Suprapubic skin (tissue), 4 donors: ENCODE data around the gene UBE2O. TPM values are rescaled to one million over a fixed set of nuclear protein-coding genes. Genes with fewer than 3 reads are reported as not detected.

Experiments used
- DNase-seq, 2 donors: peaks; one replicate each; pipeline ENCODE4 v3.0.0-alpha.2; 2019; ENCODE audit warnings: low spot score in 2 of 2
- H3K27ac ChIP-seq: fragments of 200-600 bp; sonication (generic); one replicate; pipeline ENCODE4 v1.5.1; 2019
- H3K27me3 ChIP-seq: fragments of 200-600 bp; sonication (generic); one replicate; pipeline ENCODE4 v1.5.1; 2019
- H3K36me3 ChIP-seq: fragments of 200-600 bp; sonication (generic); one replicate; pipeline ENCODE4 v1.5.1; 2019
- H3K4me1 ChIP-seq: fragments of 200-600 bp; sonication (generic); one replicate; pipeline ENCODE4 v1.5.1; 2019
- H3K4me3 ChIP-seq: fragments of 200-600 bp; sonication (generic); one replicate; pipeline ENCODE4 v1.5.1; 2019; ENCODE audit warnings: mild to moderate bottlenecking
- H3K9me3 ChIP-seq: fragments of 200-600 bp; sonication (generic); one replicate; pipeline ENCODE4 v1.5.1; 2019
- EP300 ChIP-seq: sonication (generic); formaldehyde crosslinking; IDR thresholded peaks from one replicate; pipeline ENCODE4 v1.6.1; 2017; ENCODE audit warnings: antibody characterized with exemption
- POLR2A ChIP-seq, 2 donors: fragments of 450-650 bp; IDR thresholded peaks; one replicate each; pipeline ENCODE4 v1.6.1; 2017; ENCODE audit warnings: antibody characterized with exemption in 2 of 2, mild to moderate bottlenecking in 2 of 2, moderate library complexity in 2 of 2
- POLR2AphosphoS5 ChIP-seq, 3 donors: sonication (generic); formaldehyde crosslinking; IDR thresholded peaks; one replicate each; pipeline ENCODE4 v1.6.1; 2017; ENCODE audit warnings: antibody characterized with exemption in 3 of 3
- whole genome bisulfite sequencing: methylation state at CpG from one replicate; pipeline ENCODE4 v1.1.5; 2018; 5-methylcytosine and 5-hydroxymethylcytosine counted together
- total RNA-seq, 4 donors: library from RNA; depleted of rRNA; stranded (reverse); fragments of >200 nt; gene quantifications; one replicate each; pipeline ENCODE4 v1.1.0, GENCODE V29; 2016
- TF ChIP-seq, protein P1 (sequence below), 2 donors: fragments of 200-600 bp in 1 of 2; fragments of 450-650 bp in 1 of 2; sonication (generic) in 1 of 2; IDR thresholded peaks; one replicate each; pipeline ENCODE4 v1.5.1; 2016 to 2019; ENCODE audit warnings: antibody characterized with exemption in 2 of 2, mild to moderate bottlenecking in 1 of 2, moderate library complexity in 1 of 2

The UBE2O gene
- total RNA-seq, 4 donors from 2014 or later: 31.3 to 42.0 (median 37.7) TPM

DNA sequence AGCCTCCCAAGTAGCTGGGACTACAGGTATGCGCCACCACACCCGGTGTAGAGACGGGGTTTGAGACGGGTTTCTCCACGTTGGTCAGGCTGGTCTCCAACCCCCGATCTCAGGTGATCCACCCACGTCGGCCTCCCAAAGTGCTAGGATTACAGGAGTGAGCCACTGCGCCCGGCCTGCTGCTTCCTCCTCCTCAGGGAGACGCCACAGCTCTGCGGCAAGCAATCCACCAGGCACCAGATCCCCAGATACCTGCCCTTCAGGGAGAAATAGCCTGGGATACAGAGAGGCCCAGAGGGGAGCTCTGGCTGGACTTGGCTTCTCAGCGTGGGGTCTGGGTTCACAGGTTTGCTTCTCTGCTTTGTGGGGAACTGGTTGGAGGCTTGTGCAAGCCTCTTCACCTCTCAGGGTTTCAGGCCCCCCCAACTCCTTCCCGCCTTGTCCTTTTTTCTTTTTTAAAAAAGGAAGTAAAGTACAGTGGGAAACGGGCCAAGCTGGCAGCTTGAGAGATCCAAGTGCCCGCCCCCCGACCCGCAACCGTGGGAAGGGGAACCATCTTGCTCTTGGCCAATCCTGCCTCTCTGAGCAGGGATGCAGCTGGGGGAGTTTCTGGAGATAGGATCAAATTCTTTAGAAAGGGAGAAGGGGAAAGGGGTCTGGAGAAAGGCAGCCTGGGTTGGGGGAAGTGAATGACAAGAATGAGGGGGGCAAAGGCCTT lies 71.2 kb downstream of the UBE2O start:
- 56% methylated on average over 19 of the region's 19 CpGs for WGBS
- H3K36me3 ChIP-seq: no peaks in the 10 kb centered on the region
- H3K4me1 ChIP-seq: peaks cover 60% of the 10 kb centered on the region
- TF ChIP-seq, protein P1, sequence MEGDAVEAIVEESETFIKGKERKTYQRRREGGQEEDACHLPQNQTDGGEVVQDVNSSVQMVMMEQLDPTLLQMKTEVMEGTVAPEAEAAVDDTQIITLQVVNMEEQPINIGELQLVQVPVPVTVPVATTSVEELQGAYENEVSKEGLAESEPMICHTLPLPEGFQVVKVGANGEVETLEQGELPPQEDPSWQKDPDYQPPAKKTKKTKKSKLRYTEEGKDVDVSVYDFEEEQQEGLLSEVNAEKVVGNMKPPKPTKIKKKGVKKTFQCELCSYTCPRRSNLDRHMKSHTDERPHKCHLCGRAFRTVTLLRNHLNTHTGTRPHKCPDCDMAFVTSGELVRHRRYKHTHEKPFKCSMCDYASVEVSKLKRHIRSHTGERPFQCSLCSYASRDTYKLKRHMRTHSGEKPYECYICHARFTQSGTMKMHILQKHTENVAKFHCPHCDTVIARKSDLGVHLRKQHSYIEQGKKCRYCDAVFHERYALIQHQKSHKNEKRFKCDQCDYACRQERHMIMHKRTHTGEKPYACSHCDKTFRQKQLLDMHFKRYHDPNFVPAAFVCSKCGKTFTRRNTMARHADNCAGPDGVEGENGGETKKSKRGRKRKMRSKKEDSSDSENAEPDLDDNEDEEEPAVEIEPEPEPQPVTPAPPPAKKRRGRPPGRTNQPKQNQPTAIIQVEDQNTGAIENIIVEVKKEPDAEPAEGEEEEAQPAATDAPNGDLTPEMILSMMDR (IDR thresholded peaks at IDR 0.05): no peak
- no peak for TF ChIP-seq POLR2A (IDR thresholded peaks at IDR 0.05)
- no peak for TF ChIP-seq EP300
- TF ChIP-seq POLR2AphosphoS5 (IDR thresholded peaks at IDR 0.05): no peak
- no peaks in the 10 kb centered on the region for H3K9me3 ChIP-seq
- no peaks in the 10 kb centered on the region for H3K27me3 ChIP-seq
- peak overlapping the region; percentile 60 for H3K4me3 ChIP-seq
- H3K27ac ChIP-seq: no peak overlapping the region
- DNase-seq: no peak

DNA sequence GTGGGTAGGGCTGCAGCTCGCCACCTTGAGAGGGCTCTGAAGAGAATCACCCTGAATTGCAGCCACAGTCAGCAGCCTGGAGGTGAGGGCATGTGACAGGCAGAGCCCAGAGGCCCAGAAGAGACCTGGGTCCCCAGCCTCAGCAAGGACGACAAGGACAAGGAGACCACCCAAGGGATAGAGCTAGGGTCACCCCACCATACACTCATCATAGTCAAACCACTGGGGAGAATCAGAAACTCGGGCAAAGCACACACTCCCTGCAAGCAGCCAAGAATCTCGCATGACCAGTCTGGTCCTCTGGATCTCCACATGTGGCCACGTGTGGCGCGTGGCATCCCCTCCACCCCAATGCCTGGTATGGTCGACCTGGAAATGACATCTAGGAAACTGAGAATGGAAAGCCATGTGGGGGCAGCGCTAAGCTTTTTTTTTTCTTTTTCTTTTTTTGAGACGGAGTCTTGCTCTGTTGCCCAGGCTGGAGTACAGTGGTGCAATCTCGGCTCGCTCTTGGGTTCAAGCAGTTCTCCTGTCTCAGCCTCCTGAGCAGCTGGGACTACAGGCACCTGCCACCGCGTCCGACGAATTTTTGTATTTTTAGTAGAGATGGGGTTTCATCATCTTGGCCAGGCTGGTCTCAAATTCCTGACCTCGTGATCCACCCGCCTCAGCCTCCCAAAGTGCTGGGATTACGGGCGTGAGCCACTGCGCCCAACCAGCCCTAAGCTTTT lies 73.1 kb downstream of the UBE2O start:
- WGBS: 88% methylated on average over 20 of the region's 21 CpGs
- no peak for DNase-seq
- H3K4me1 ChIP-seq: peaks cover 48% of the 10 kb centered on the region

DNA sequence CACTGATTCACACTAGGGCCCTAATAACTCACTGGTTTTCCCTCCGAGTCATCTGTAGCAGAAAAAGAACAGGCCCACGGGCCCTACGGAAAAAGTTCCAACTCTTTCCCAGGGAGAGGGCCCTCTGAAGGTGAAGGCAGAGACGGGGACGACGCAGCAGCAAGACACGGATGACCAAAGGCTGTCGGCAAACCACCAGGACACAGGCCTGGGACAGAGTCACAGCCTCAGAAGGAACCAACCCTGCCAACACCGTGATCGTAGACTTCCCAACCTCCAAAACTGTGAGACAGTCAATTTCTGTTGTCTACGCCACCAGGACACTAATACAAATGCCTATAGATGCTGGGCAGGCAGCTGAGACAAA lies 73.7 kb downstream of the UBE2O start:
- 86% methylated on average over 11 of the region's 11 CpGs for whole genome bisulfite sequencing
- H3K9me3 ChIP-seq: no peaks in the 10 kb centered on the region
- no peaks in the 10 kb centered on the region for H3K27me3 ChIP-seq
- TF ChIP-seq, protein P1 (IDR thresholded peaks at IDR 0.05): no peak
- no peak for TF ChIP-seq POLR2A (IDR thresholded peaks at IDR 0.05)
- H3K27ac ChIP-seq: no peak overlapping the region
- no peaks in the 10 kb centered on the region for H3K36me3 ChIP-seq
- DNase-seq: no peak
- H3K4me1 ChIP-seq: peaks cover 43% of the 10 kb centered on the region
- H3K4me3 ChIP-seq: no peak overlapping the region

More for the DNA sequence above, 73.1 kb downstream of the UBE2O start:
- H3K36me3 ChIP-seq: no peaks in the 10 kb centered on the region
- H3K9me3 ChIP-seq: no peaks in the 10 kb centered on the region
- no peaks in the 10 kb centered on the region for H3K27me3 ChIP-seq
- TF ChIP-seq POLR2A (IDR thresholded peaks at IDR 0.05): no peak
- TF ChIP-seq POLR2AphosphoS5 (IDR thresholded peaks at IDR 0.05): no peak
- TF ChIP-seq, protein P1 (IDR thresholded peaks at IDR 0.05): no peak
- no peak for TF ChIP-seq EP300
- H3K27ac ChIP-seq: no peak overlapping the region
- H3K4me3 ChIP-seq: no peak overlapping the region

DNA sequence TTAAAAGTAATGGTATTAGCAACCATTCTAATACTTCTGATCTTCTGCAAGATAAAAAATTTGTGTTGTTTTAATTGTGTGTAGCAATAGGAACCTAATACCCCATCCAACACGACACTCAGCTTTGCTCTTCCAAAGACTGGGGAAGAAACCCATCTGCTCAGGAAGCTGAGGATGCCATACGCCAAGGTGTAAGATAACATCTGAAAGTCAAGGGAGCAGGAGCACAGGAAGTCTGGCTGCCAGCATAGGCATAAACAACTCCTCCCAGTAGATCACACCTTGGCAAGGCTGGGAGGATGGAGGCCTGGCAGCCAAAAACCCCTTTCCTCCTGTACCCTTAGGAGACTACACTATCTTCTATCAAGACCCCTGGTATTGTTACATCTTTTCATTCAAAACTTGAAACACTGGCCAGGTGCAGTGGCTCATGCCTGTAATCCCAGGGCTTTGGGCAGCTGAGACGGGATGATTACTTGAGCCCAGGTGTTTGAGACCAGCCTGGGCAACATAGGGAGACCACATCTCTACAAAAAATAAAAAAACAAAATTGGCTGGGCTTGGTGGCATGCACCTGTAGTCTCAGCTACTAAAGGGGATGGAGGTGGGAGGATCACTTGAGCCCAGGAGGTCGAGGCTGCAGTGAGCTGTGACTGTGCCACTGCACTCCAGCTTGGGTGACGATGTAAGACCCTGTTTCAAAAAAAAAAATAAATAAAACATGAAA lies 74.2 kb downstream of the UBE2O start:
- no peaks in the 10 kb centered on the region for H3K9me3 ChIP-seq
- no peak overlapping the region for H3K27ac ChIP-seq
- no peaks in the 10 kb centered on the region for H3K27me3 ChIP-seq
- H3K4me3 ChIP-seq: no peak overlapping the region
- no peaks in the 10 kb centered on the region for H3K36me3 ChIP-seq
- no peak for TF ChIP-seq POLR2A (IDR thresholded peaks at IDR 0.05)
- TF ChIP-seq EP300: no peak
- TF ChIP-seq, protein P1 (IDR thresholded peaks at IDR 0.05): no peak
- TF ChIP-seq POLR2AphosphoS5 (IDR thresholded peaks at IDR 0.05): no peak
- WGBS: 74% methylated on average over 5 of the region's 5 CpGs
- no peak for DNase-seq
- peaks cover 37% of the 10 kb centered on the region for H3K4me1 ChIP-seq
